Lower leg skin (tissue), 3 donors: ENCODE data around the gene ADD1.
"Not testable (repeated sequence)": the region's sequence is repeated elsewhere in the genome, so short reads cannot be mapped to it uniquely, and the experiment has no call there.

Experiments
- POLR2A ChIP-seq, 2 donors: fragments of 450-650 bp; IDR thresholded peaks; one replicate each; pipeline ENCODE4 v1.6.1; 2016 to 2017; ENCODE audit warnings: antibody characterized with exemption in 2 of 2, mild to moderate bottlenecking in 1 of 2, moderate library complexity in 1 of 2
- TF ChIP-seq, protein P1 (sequence below), 3 donors: fragments of 450-650 bp; IDR thresholded peaks; one replicate each; pipeline ENCODE4 v1.5.1; 2016; ENCODE audit warnings: antibody characterized with exemption in 3 of 3, mild to moderate bottlenecking in 3 of 3, moderate library complexity in 2 of 3

DNA sequence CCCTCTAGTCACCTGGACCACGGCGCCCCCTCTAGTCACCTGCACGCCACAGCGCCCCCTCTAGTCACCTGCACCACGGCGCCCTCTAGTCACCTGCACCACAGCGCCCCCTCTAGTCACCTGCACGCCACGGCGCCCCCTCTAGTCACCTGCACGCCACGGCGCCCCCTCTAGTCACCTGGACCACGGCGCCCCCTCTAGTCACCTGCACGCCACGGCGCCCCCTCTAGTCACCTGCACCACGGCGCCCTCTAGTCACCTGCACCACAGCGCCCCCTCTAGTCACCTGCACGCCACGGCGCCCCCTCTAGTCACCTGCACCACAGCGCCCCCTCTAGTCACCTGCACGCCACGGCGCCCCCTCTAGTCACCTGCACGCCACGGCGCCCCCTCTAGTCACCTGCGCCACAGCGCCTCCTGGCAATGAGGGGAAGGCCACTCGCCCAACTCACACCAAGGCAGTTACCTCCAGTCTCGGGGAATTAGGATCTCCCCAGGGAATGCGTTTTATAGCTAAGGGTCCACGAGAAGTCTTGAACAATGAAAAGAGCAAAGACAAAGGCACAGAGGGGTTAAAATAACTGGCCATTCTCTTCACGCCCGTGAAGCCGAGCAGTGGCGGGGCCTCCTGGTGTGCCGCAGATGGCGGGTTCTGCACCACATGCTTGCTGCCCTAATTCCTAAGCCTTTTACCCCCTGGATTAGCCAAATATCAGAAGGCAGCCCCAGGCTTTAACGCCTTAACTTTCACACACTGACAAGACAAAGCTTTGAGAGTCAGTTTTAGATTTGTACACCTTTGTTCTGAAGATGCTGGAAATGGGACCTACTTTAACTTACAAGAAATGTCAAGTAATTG, 111.8 kb downstream of the ADD1 start:
- TF ChIP-seq, protein P1, sequence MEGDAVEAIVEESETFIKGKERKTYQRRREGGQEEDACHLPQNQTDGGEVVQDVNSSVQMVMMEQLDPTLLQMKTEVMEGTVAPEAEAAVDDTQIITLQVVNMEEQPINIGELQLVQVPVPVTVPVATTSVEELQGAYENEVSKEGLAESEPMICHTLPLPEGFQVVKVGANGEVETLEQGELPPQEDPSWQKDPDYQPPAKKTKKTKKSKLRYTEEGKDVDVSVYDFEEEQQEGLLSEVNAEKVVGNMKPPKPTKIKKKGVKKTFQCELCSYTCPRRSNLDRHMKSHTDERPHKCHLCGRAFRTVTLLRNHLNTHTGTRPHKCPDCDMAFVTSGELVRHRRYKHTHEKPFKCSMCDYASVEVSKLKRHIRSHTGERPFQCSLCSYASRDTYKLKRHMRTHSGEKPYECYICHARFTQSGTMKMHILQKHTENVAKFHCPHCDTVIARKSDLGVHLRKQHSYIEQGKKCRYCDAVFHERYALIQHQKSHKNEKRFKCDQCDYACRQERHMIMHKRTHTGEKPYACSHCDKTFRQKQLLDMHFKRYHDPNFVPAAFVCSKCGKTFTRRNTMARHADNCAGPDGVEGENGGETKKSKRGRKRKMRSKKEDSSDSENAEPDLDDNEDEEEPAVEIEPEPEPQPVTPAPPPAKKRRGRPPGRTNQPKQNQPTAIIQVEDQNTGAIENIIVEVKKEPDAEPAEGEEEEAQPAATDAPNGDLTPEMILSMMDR (IDR thresholded peaks at IDR 0.05): not testable (repeated sequence)
- not testable (repeated sequence) for TF ChIP-seq POLR2A (IDR thresholded peaks at IDR 0.05)
